AG08395 (cell line): ENCODE results near the gene CS.
"Not testable (repeated sequence)": the region's sequence is repeated elsewhere in the genome, so short reads cannot be mapped to it uniquely, and the experiment has no call there.

Experiments used
- DNase-seq: peaks from one replicate; pipeline ENCODE4 v3.0.0; 2012; ENCODE audit warnings: mixed read lengths, low spot score

Gene CS

DNA sequence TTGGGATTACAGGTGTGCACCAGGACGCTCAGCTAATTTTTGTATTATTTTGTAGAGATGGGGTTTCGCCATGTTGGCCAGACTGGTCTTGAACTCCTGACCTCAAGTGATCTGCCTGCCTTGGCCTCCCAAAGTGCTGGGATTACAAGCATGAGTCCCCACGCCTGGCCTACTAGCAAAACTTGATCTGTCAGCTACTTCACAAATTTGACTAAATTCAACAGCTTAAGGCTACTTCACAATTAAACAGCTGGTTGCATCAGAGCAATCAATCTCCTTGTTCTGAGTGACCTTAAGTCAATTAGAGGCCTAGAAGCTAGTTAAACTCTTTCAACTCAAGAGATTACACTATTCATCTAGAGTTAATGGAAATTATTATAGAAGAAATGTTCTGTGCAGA lies 21.2 kb downstream of the CS start:
- DNase-seq = no peak

DNA sequence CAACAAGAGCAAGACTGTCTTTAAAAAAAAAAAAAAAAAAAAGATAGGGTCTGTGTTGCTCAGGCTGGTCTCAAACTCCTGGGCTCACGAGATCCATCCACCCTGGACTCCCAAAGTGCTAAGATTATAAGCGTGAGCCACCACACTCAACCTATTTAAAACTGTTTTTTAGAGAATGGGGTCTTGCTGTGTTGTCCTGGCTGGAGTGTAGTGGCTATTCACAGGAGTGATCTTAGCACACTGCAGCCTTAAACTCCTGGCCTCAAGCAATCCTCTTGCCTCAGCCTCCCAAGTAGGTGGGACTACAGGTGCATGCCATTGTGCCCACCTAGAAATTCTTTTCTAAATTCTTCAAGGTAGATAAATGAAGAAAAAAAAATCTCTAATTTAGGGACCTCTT lies 25.8 kb downstream of the CS start:
- no peak for DNase-seq

DNA sequence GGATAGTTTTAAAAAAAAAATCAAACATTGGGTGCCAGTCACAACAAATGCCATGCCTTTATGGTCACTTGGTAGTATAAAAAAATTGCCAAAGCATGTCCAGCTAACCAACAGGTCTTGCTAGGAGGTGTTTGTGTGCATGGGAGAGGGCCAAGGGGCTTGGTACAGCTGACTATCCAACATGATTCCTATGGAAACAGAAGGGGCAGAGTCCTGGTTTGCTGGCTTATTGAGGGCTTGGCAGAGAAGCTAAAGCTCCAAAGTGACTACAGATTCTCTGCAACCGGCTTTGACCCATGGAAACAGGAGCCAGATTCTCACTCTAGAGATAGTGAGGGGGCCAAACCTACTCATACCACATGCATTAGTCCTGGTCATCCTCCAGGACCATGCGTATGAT lies 27.7 kb downstream of the CS start:
- DNase-seq = not testable (repeated sequence)

DNA sequence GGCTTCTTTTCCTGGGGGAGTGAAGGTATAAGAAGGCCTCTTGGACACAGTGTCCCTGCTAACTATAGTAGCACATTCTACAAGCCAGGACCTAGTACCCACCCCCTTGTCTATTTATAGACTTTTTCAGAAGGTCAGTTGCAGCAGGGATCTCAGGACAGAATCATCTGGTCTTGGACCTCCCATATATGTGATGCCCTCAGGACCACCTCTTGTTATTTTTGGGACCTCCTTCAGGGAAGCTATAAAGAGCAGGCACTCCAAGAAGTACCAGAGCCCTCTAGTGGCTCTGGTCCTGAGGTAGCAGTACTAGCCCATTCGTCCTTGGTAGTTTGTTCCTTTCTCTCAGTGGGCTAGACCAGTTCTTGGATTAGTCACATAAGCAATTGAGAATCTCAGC lies 29.1 kb downstream of the CS start:
- peak; percentile 62 for DNase-seq

- no peak for DNase-seq
Observed at GRCh38 chr12:56267443-56268071, 32.6 kb downstream of the CS start.

DNA sequence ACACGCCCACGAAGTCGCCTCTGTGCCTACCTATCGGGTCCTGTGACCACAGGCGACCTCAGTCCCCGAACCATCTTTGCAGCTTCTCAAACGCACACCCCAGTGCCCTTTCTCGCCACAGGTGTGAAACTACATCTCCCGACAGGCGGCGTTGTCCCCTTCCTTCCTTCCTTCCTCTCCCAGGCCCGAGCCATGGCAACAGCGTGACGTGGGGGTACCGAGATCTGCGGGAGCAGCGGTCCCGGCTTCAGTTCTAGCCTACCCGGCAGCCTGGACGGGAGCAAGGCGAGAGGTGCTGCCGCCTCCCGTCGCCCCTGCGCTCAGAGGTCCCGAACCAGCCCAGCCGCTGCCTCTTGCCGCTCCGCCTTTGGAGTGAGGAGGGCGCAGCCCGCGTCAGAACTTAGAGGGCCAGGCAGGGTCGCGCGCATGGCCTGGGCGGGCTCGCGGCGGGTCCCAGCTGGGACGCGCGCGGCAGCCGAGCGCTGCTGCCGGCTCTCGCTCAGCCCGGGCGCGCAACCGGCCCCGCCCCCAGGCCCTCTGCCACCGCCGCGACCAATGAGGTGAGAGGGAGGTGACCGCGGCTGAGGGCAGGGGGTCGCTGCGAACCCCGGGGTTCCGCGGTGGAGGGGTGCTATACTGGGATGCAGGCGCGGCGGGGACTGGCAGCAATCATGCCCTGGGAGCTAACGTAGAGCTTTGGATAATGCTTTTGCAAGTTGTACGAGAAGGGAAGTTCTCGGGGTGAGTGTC lies 33.3 kb downstream of the CS start, which contains the start of gene COQ10A:
COQ10A (plus strand) TSS at position 250 of the 750 bp plus-strand sequence; CDS start at position 427, 177 bp downstream.
- DNase-seq = peak; percentile 94

- DNase-seq = not testable (repeated sequence)
Observed at GRCh38 chr12:56266068-56266692, 34.0 kb downstream of the CS start.

- DNase-seq = not testable (repeated sequence)
Observed at GRCh38 chr12:56262955-56263354, 37.2 kb downstream of the CS start.

DNA sequence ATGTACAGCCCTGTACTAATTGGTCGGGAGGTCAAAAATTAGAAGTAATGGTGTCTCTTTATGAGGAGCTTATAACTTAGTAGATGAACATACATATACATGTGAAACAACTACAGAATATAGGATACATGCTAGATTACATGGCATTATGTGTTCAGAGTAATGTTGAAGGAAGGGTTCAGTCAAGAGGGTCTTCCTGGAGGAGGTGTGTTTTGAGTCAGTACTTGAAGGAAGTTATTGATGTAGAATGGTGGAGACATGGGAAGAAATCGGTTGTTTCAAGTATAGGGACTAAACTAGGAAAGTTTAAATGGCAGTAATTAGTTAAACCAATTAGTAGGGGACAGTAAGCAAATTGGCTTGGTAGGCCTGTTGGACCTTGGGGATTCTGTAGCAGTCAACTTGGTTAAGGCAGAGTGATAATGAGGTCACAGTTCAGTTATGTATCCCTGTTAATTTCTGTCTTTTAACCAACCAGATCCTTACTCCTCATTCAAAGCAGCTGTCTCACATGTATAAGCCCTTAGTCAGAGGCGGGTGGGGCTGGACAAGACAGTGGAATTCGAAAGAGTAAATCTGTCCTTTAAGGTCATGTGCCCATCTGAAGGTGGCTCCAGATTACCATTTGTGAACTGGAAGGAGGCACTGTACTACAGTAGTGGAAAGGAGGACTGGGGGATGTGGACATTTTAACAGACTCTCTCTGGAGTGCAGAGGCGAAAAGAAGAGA lies 38.5 kb downstream of the CS start:
- peak; percentile 90 for DNase-seq

DNA sequence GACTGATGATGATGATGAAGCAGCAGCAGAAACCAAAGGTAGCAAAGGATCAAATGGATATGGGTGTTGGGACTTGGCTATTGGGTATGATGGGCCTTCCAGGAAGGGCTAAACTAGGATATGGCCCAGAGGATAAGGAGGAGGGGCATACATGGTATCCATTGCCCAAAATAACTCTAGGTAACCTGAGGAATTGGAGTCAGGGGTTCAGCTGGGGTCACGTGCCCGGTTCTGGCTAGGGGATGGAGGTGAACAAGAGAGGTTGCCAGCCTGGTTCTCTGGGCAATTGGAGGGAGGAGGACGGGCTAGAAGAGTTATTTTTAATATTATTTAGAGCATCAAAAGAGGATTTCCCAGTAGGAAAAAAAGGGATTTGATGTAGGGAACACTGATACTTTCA lies 39.2 kb downstream of the CS start:
- DNase-seq = no peak

- no peak for DNase-seq
Observed at GRCh38 chr12:56260380-56260779, 39.8 kb downstream of the CS start.

- no peak for DNase-seq
Observed at GRCh38 chr12:56258820-56259183, 41.3 kb downstream of the CS start.

DNA sequence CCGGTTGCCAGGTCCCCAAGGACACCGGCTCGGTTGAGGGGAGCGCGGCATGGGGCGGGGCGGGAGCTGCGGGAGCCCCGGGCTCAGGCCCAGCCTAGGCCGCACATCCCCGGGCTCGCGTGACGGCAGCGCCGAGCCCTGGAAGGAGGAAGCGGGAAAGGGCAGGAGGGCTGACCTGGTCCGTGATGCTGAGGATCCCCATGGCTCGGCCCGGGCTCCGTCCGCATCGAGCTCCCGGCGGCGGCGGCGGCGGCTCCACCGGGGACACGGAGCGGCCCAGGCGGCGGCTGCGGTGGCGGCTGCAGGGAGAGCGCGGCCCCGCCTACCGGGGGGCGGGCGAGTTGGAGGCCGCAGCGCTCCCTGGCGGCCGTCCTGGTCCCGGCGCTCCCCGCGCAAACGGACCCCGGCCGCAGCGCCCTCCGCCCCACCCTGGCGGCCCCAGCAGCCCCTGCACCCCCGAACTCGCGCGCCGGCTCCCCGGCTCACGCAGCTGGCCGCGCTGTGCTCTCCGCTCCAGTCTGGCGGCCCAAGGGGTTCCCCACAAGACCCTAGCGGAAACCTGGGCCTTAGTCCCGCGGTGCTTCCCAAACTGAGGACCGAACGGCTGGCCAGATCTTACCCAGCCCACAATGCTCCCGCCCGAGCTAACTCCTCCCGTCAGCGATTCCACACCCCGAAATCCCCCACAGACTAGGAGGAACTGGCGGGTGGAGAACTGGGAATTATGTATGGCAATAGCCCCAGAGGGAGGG lies 41.9 kb downstream of the CS start, which contains the start of gene ANKRD52:
ANKRD52 (minus strand) TSS at position 317 of the 752 bp plus-strand sequence; CDS start at position 202, 115 bp downstream.
- peak; percentile 91 for DNase-seq

DNA sequence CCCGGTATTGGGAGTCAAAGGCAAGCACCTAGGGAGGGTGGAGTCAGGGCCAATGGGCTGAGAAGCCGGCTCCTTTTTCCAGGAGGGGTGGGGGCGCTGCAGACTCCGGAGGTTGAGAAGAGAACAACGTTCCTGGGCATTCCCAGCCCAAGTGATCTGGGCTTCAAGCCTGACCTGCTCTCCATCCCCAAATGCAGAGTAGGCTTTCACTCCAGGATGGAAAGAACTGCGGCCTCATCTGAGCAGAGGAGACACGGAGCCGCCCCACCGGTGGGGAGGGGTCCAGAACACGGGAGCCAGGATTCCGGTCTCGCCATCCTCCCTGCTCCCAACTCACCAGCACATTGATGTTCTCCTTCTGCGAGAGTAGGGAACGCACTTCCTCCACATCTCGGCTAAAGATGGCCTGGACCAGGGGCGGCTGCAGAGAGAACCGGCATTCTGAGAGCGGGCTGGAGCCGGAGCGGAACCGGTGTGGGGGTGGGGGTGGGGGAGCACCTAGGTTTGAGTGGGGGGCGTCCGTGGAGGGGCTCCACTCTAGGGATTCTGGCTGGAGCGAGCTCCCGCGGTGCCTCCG lies 42.6 kb downstream of the CS start:
- peak; percentile 38 for DNase-seq

- no peak for DNase-seq
Observed at GRCh38 chr12:56257071-56257470, 43.1 kb downstream of the CS start.

- DNase-seq = peak; percentile 50
Observed at GRCh38 chr12:56256326-56256960, 43.7 kb downstream of the CS start.

GRCh38 chr12:56255671-56256070 lies 44.5 kb downstream of the CS start:
- DNase-seq = no peak

GRCh38 chr12:56253091-56253490 lies 47.0 kb downstream of the CS start:
- no peak for DNase-seq

GRCh38 chr12:56252649-56253048 lies 47.5 kb downstream of the CS start:
- no peak for DNase-seq

DNA sequence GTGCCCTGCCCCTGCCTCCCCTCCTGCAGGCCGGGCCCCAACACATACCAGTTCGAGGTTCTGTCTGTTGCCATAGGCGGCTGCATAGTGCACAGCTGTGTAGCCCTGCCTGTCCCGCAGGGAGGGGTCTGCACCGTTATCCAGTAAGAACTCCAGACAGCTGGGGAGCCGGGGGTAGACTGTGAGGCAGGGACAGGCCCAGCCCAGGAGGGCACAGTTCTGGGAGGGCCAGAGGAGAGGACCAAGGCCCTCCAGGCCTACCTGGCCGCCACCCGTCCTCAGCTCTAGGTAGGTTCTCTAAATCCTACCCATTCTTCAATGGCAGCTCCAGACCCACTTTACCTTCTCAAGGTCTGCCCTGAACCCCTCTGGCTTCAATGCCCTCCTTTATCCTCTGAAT lies 51.4 kb downstream of the CS start:
- DNase-seq = no peak

DNA sequence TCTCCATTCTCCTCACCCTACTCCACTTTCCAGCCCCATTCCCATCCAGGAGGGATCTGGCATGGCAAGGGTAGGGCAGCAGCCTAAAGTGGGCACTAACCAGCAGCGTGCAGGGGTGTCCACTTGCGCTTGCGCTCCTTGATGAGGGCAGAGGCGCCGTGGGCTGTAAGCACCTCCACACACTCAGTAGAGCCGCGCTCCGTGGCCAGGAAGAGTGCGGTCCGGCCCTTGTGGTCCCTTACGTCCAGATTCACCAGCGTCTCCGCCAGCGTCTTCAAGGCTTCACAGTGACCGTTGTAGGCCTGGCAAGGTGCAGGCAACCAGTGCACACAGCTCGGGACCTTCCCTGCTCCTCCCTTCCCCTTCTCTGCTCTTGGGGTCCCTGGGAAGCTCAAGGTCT lies 52.2 kb downstream of the CS start:
- DNase-seq = no peak
